ENCODE results near the gene SSR3. TPM values are rescaled to one million over a fixed set of nuclear protein-coding genes. Genes with fewer than 3 reads are reported as not detected.

SSR3 gene
- total and polyA plus RNA-seq, 2 donors: 68.0 to 128 TPM

GRCh38 chr3:156559321-156559720 is 4.4 kb upstream of the SSR3 start:
- no peaks in the 10 kb centered on the region for H3K4me1 ChIP-seq (ENCODE audit: insufficient read depth)
- H3K27ac ChIP-seq (ENCODE audit: low read depth): no peak overlapping the region
- no peak for DNase-seq (ENCODE audit: extremely low spot score)
- WGBS: 30% methylated on average over 1 of the region's 1 CpG
- H3K36me3 ChIP-seq (ENCODE audit: insufficient read depth): no peaks in the 10 kb centered on the region
- no peak overlapping the region for H3K4me3 ChIP-seq (ENCODE audit: low read depth, low read length)

- Histone ChIP-seq H3K4me1 (ENCODE audit: insufficient read depth) (no peaks in the 10 kb centered on the region), H3K4me3 (ENCODE audit: low read depth, low read length) (no peak overlapping the region), H3K36me3 (ENCODE audit: insufficient read depth) (no peaks in the 10 kb centered on the region), H3K27ac (ENCODE audit: low read depth) (no peak overlapping the region)
- no peak for DNase-seq (ENCODE audit: extremely low spot score)
Measured at GRCh38 chr3:156558389-156558788, 3.5 kb upstream of the SSR3 start.

- DNase-seq (ENCODE audit: extremely low spot score): no peak
- Histone ChIP-seq H3K4me1 (ENCODE audit: insufficient read depth) (no peaks in the 10 kb centered on the region), H3K36me3 (ENCODE audit: insufficient read depth) (no peaks in the 10 kb centered on the region), H3K4me3 (ENCODE audit: low read depth, low read length) (peak overlapping the region; percentile 75), H3K27ac (ENCODE audit: low read depth) (peak overlapping the region; percentile 88)
- WGBS: under 1% methylated on average over 11 of the region's 11 CpGs
Measured at GRCh38 chr3:156554515-156554841, 439 bp downstream of the SSR3 start.

- Histone ChIP-seq H3K4me1 (ENCODE audit: insufficient read depth) (no peaks in the 10 kb centered on the region), H3K4me3 (ENCODE audit: low read depth, low read length) (peak overlapping the region; percentile 75), H3K36me3 (ENCODE audit: insufficient read depth) (no peaks in the 10 kb centered on the region), H3K27ac (ENCODE audit: low read depth) (no peak overlapping the region)
- WGBS: 27% methylated on average over 11 of the region's 11 CpGs
- DNase-seq (ENCODE audit: extremely low spot score): no peak
Measured at GRCh38 chr3:156553705-156554356, 1.1 kb downstream of the SSR3 start.

- no peak overlapping the region for H3K27ac ChIP-seq (ENCODE audit: low read depth)
- H3K4me3 ChIP-seq (ENCODE audit: low read depth, low read length): no peak overlapping the region
- H3K36me3 ChIP-seq (ENCODE audit: insufficient read depth): no peaks in the 10 kb centered on the region
- H3K4me1 ChIP-seq (ENCODE audit: insufficient read depth): no peaks in the 10 kb centered on the region
- WGBS: 74% methylated on average over 2 of the region's 2 CpGs
- DNase-seq (ENCODE audit: extremely low spot score): no peak
Measured at GRCh38 chr3:156552973-156553372, 1.9 kb downstream of the SSR3 start.

- no peaks in the 10 kb centered on the region for H3K36me3 ChIP-seq (ENCODE audit: insufficient read depth)
- H3K27ac ChIP-seq (ENCODE audit: low read depth): no peak overlapping the region
- H3K4me3 ChIP-seq (ENCODE audit: low read depth, low read length): no peak overlapping the region
- no peak for DNase-seq (ENCODE audit: extremely low spot score)
- H3K4me1 ChIP-seq (ENCODE audit: insufficient read depth): no peaks in the 10 kb centered on the region
- 58% methylated on average over 4 of the region's 4 CpGs for WGBS
Measured at GRCh38 chr3:156551746-156552145, 3.2 kb downstream of the SSR3 start.

GRCh38 chr3:156551261-156551660 is 3.7 kb downstream of the SSR3 start:
- H3K4me1 ChIP-seq (ENCODE audit: insufficient read depth): no peaks in the 10 kb centered on the region
- no peak overlapping the region for H3K27ac ChIP-seq (ENCODE audit: low read depth)
- no peak for DNase-seq (ENCODE audit: extremely low spot score)
- no peaks in the 10 kb centered on the region for H3K36me3 ChIP-seq (ENCODE audit: insufficient read depth)
- H3K4me3 ChIP-seq (ENCODE audit: low read depth, low read length): no peak overlapping the region
- WGBS: 59% methylated on average over 4 of the region's 4 CpGs

GRCh38 chr3:156548902-156549301 is 6.0 kb downstream of the SSR3 start:
- no peak for DNase-seq (ENCODE audit: extremely low spot score)
- 81% methylated on average over 6 of the region's 6 CpGs for WGBS
- H3K4me3 ChIP-seq (ENCODE audit: low read depth, low read length): no peak overlapping the region
- no peak overlapping the region for H3K27ac ChIP-seq (ENCODE audit: low read depth)
- H3K36me3 ChIP-seq (ENCODE audit: insufficient read depth): peaks cover 2% of the 10 kb centered on the region
- H3K4me1 ChIP-seq (ENCODE audit: insufficient read depth): no peaks in the 10 kb centered on the region

GRCh38 chr3:156548041-156548687 is 6.8 kb downstream of the SSR3 start:
- peaks cover 2% of the 10 kb centered on the region for H3K36me3 ChIP-seq (ENCODE audit: insufficient read depth)
- no peaks in the 10 kb centered on the region for H3K4me1 ChIP-seq (ENCODE audit: insufficient read depth)
- DNase-seq (ENCODE audit: extremely low spot score): no peak
- H3K27ac ChIP-seq (ENCODE audit: low read depth): no peak overlapping the region
- WGBS: 79% methylated on average over 4 of the region's 4 CpGs
- H3K4me3 ChIP-seq (ENCODE audit: low read depth, low read length): no peak overlapping the region

GRCh38 chr3:156547637-156548036 is 7.3 kb downstream of the SSR3 start:
- H3K36me3 ChIP-seq (ENCODE audit: insufficient read depth): peaks cover 2% of the 10 kb centered on the region
- no peaks in the 10 kb centered on the region for H3K4me1 ChIP-seq (ENCODE audit: insufficient read depth)
- H3K4me3 ChIP-seq (ENCODE audit: low read depth, low read length): no peak overlapping the region
- DNase-seq (ENCODE audit: extremely low spot score): no peak
- WGBS: 48% methylated on average over 2 of the region's 2 CpGs
- H3K27ac ChIP-seq (ENCODE audit: low read depth): no peak overlapping the region

- WGBS: 86% methylated on average over 2 of the region's 2 CpGs
- no peak for DNase-seq (ENCODE audit: extremely low spot score)
- Histone ChIP-seq H3K4me3 (ENCODE audit: low read depth, low read length) (no peak overlapping the region), H3K36me3 (ENCODE audit: insufficient read depth) (peaks cover 4% of the 10 kb centered on the region), H3K27ac (ENCODE audit: low read depth) (no peak overlapping the region), H3K4me1 (ENCODE audit: insufficient read depth) (no peaks in the 10 kb centered on the region)
Measured at GRCh38 chr3:156543043-156543555, 11.8 kb downstream of the SSR3 start.

GRCh38 chr3:156542101-156543042 is 12.5 kb downstream of the SSR3 start:
- Histone ChIP-seq H3K4me3 (ENCODE audit: low read depth, low read length) (no peak overlapping the region), H3K4me1 (ENCODE audit: insufficient read depth) (no peaks in the 10 kb centered on the region), H3K27ac (ENCODE audit: low read depth) (no peak overlapping the region), H3K36me3 (ENCODE audit: insufficient read depth) (peaks cover 4% of the 10 kb centered on the region)
- no peak for DNase-seq (ENCODE audit: extremely low spot score)
- 58% methylated on average over 5 of the region's 5 CpGs for WGBS

GRCh38 chr3:156539802-156540201 is 15.1 kb downstream of the SSR3 start:
- no peaks in the 10 kb centered on the region for H3K4me1 ChIP-seq (ENCODE audit: insufficient read depth)
- no peak for DNase-seq (ENCODE audit: extremely low spot score)
- H3K27ac ChIP-seq (ENCODE audit: low read depth): no peak overlapping the region
- H3K36me3 ChIP-seq (ENCODE audit: insufficient read depth): peaks cover 4% of the 10 kb centered on the region
- 99% methylated on average over 1 of the region's 1 CpG for WGBS
- H3K4me3 ChIP-seq (ENCODE audit: low read depth, low read length): no peak overlapping the region

GRCh38 chr3:156539051-156539450 is 15.9 kb downstream of the SSR3 start:
- no peak overlapping the region for H3K4me3 ChIP-seq (ENCODE audit: low read depth, low read length)
- peaks cover 2% of the 10 kb centered on the region for H3K36me3 ChIP-seq (ENCODE audit: insufficient read depth)
- no peak for DNase-seq (ENCODE audit: extremely low spot score)
- no peaks in the 10 kb centered on the region for H3K4me1 ChIP-seq (ENCODE audit: insufficient read depth)
- 63% methylated on average over 2 of the region's 2 CpGs for WGBS
- no peak overlapping the region for H3K27ac ChIP-seq (ENCODE audit: low read depth)
